Breast epithelium (tissue), 3 donors: Measurements from ENCODE around the gene ANO2.
"Not testable (repeated sequence)": the region's sequence is repeated elsewhere in the genome, so short reads cannot be mapped to it uniquely, and the experiment has no call there.

Source experiments
- CTCF ChIP-seq, 3 donors: fragments of 450-650 bp; IDR thresholded peaks; one replicate each; pipeline ENCODE4 v1.5.1; 2016 to 2017; ENCODE audit warnings: antibody characterized with exemption in 3 of 3, mild to moderate bottlenecking in 3 of 3, moderate library complexity in 3 of 3
- POLR2A ChIP-seq: fragments of 450-650 bp; IDR thresholded peaks from one replicate; pipeline ENCODE4 v1.6.1; 2016; ENCODE audit warnings: antibody characterized with exemption, mild to moderate bottlenecking, moderate library complexity
- POLR2AphosphoS5 ChIP-seq, 3 donors: sonication (generic); formaldehyde crosslinking; IDR thresholded peaks; one replicate each; pipeline ENCODE4 v1.6.1; 2017; ENCODE audit warnings: antibody characterized with exemption in 3 of 3

- not testable (repeated sequence) for TF ChIP-seq CTCF (IDR thresholded peaks at IDR 0.05); POLR2A; POLR2AphosphoS5 (IDR thresholded peaks at IDR 0.05)
Measured at GRCh38 chr12:5818877-5819276, 126.2 kb downstream of the ANO2 start.
